SK-N-SH (cell line): ENCODE results near the gene KRT14.

ENCODE experiments used
- CTCF ChIP-seq: fragments of 200-600 bp; sonication (generic); IDR thresholded peaks from 2 replicates; pipeline ENCODE4 v1.6.1; 2017; ENCODE audit warnings: antibody characterized with exemption, mild to moderate bottlenecking, moderate library complexity
- EP300 ChIP-seq, 2 experiments: IDR thresholded peaks; 2 replicates each; pipeline versions ENCODE4 v1.4.0 to v1.6.1; 2012; ENCODE audit warnings: borderline replicate concordance in 1 of 2, low read depth in 1 of 2, low read length in 1 of 2
- FOXJ3 ChIP-seq: sonication (generic); formaldehyde crosslinking; IDR thresholded peaks from 2 replicates; pipeline ENCODE4 v1.5.1; 2020; ENCODE audit warnings: mild to moderate bottlenecking, missing genetic modification reagents
- MAX ChIP-seq: IDR thresholded peaks from 2 replicates; pipeline ENCODE4 v1.4.0; 2012; ENCODE audit warnings: low read depth
- MEF2A ChIP-seq: IDR thresholded peaks from 2 replicates; pipeline ENCODE4 v1.4.0; 2012; ENCODE audit warnings: low read depth, borderline replicate concordance
- RAD21 ChIP-seq: IDR thresholded peaks from 2 replicates; pipeline ENCODE4 v1.6.1; 2012; ENCODE audit warnings: mild to moderate bottlenecking, low read length
- RCOR1 ChIP-seq: fragments of 150-350 bp; IDR thresholded peaks from 2 replicates; pipeline ENCODE4 v1.6.1; 2017; ENCODE audit warnings: antibody characterized with exemption, low read length
- REST ChIP-seq: IDR thresholded peaks from 2 replicates; pipeline ENCODE4 v1.6.1; 2012; ENCODE audit warnings: mild to moderate bottlenecking, low read depth, low read length, moderate library complexity
- SMC3 ChIP-seq: IDR thresholded peaks from 2 replicates; pipeline ENCODE4 v1.6.1; 2012; ENCODE audit warnings: low read depth, low read length, improper control_type of control experiment

GRCh38 chr17:41588126-41588810 lies 1.6 kb upstream of the KRT14 start:
- TF ChIP-seq MAX (no peak), CTCF (no peak), SMC3 (no peak), RCOR1 (no peak), FOXJ3 (CRISPR knock-in tag) (no peak), REST (no peak), RAD21 (no peak), EP300 (IDR thresholded peaks at IDR 0.05; ENCODE audit: borderline replicate concordance in 1 of 2, low read depth in 1 of 2, low read length in 1 of 2) (no peak), MEF2A (no peak)
